Activated CD8-positive, alpha-beta memory T cell treated with anti-CD3 and anti-CD28 coated beads, Interleukin-2, amount 10 ng/mL, durations not matched to agents 7 days and 5 days (primary cell): ENCODE data around the gene ZNF32. TPM values are rescaled to one million over a fixed set of nuclear protein-coding genes. Genes with fewer than 3 reads are reported as not detected.

Source experiments
- ATAC-seq: fragments of 150-1000 bp; cut with Tn5 transposase; one replicate; pipeline ENCODE4 v1.10.0; 2021; ENCODE audit warnings: moderate library complexity
- CTCF ChIA-PET: fragments of 350-600 bp; sonication (Branson Sonifier 250); formaldehyde crosslinking; loops from one replicate; lab custom pipeline; 2021; ENCODE audit warnings: antibody characterized with exemption; lab: Charles Lee
- DNase-seq: peaks from one replicate; pipeline ENCODE4 v3.0.0-alpha.2; 2020
- H3K27ac Mint-ChIP-seq: one replicate; pipeline ENCODE4 v1.8.0; 2021; ENCODE audit warnings: mild to moderate bottlenecking, mixed read lengths
- H3K27me3 Mint-ChIP-seq: one replicate; pipeline ENCODE4 v1.8.0; 2021; ENCODE audit warnings: mixed read lengths
- H3K36me3 Mint-ChIP-seq: one replicate; pipeline ENCODE4 v1.8.0; 2021; ENCODE audit warnings: mild to moderate bottlenecking, mixed read lengths
- H3K4me1 Mint-ChIP-seq: one replicate; pipeline ENCODE4 v1.8.0; 2021; ENCODE audit warnings: mixed read lengths
- H3K4me3 Mint-ChIP-seq: one replicate; pipeline ENCODE4 v1.8.0; 2021; ENCODE audit warnings: mild to moderate bottlenecking, moderate library complexity, mixed read lengths
- H3K9me3 Mint-ChIP-seq: one replicate; pipeline ENCODE4 v1.8.0; 2022; ENCODE audit warnings: low read depth, mixed read lengths
- total RNA-seq, 2 experiments: library from RNA; stranded (reverse); gene quantifications; one replicate each; pipeline ENCODE4 v1.2.3, GENCODE V29; 2021

Gene ZNF32
- total RNA-seq, 2 experiments from 2014 or later, result 6.5 to 8.2 TPM

GRCh38 chr10:43674553-43675210 is 26.0 kb upstream of the ZNF32 start:
- ATAC-seq, result no peak
- Mint-ChIP-seq H3K27ac (no peak overlapping the region), H3K27me3 (peaks cover 32% of the 10 kb centered on the region), H3K36me3 (no peaks in the 10 kb centered on the region), H3K4me1 (no peaks in the 10 kb centered on the region), H3K4me3 (no peak overlapping the region), H3K9me3 (no peaks in the 10 kb centered on the region)
- CTCF ChIA-PET, result interaction anchor here (1.2 to 3.2 kb wide), 2 partner anchors 15 to 711 kb away, joined by 3 to 19 read pairs; partner anchors contain the start of gene CXCL12
- DNase-seq, result no peak

- peaks cover 33% of the 10 kb centered on the region for H3K27me3 Mint-ChIP-seq
- no peak overlapping the region for H3K27ac Mint-ChIP-seq
- DNase-seq, result no peak
- ATAC-seq, result no peak
- H3K36me3 Mint-ChIP-seq, result no peaks in the 10 kb centered on the region
- no peaks in the 10 kb centered on the region for H3K9me3 Mint-ChIP-seq
- CTCF ChIA-PET, result interaction anchor here (1.4 to 3.2 kb wide), 5 partner anchors 10 to 1184 kb away, joined by 4 to 19 read pairs (median 10); partner anchors contain the start of gene CXCL12
- H3K4me1 Mint-ChIP-seq, result no peaks in the 10 kb centered on the region
- H3K4me3 Mint-ChIP-seq, result no peak overlapping the region
Measured at GRCh38 chr10:43673471-43673870, 24.8 kb upstream of the ZNF32 start.

GRCh38 chr10:43671659-43672531 is 23.2 kb upstream of the ZNF32 start:
- H3K36me3 Mint-ChIP-seq, result no peaks in the 10 kb centered on the region
- H3K4me1 Mint-ChIP-seq, result no peaks in the 10 kb centered on the region
- CTCF ChIA-PET, result interaction anchor here (1.4 to 3.2 kb wide), 6 partner anchors 11 to 1186 kb away, joined by 4 to 19 read pairs (median 8); partner anchors contain the start of gene CXCL12
- no peak overlapping the region for H3K4me3 Mint-ChIP-seq
- H3K9me3 Mint-ChIP-seq, result no peaks in the 10 kb centered on the region
- peak; percentile 56 for DNase-seq
- peak; percentile 63 for ATAC-seq
- no peak overlapping the region for H3K27ac Mint-ChIP-seq
- peaks cover 36% of the 10 kb centered on the region for H3K27me3 Mint-ChIP-seq

- Mint-ChIP-seq H3K4me3 (no peak overlapping the region), H3K9me3 (no peaks in the 10 kb centered on the region), H3K36me3 (no peaks in the 10 kb centered on the region), H3K27ac (no peak overlapping the region), H3K27me3 (peaks cover 40% of the 10 kb centered on the region), H3K4me1 (no peaks in the 10 kb centered on the region)
- DNase-seq (no peak), ATAC-seq (no peak)
- CTCF ChIA-PET, result interaction anchor here (2.2 kb wide), 1 partner anchor 718 kb away, joined by 7 read pairs; no protein-coding TSS in a partner anchor
Measured at GRCh38 chr10:43669386-43669785, 20.7 kb upstream of the ZNF32 start.

GRCh38 chr10:43667761-43668386 is 19.2 kb upstream of the ZNF32 start:
- DNase-seq (no peak), ATAC-seq (no peak)
- Mint-ChIP-seq H3K4me3 (no peak overlapping the region), H3K4me1 (no peaks in the 10 kb centered on the region), H3K36me3 (no peaks in the 10 kb centered on the region), H3K9me3 (no peaks in the 10 kb centered on the region), H3K27ac (no peak overlapping the region), H3K27me3 (peaks cover 36% of the 10 kb centered on the region)
- CTCF ChIA-PET, result no interaction called here

GRCh38 chr10:43667317-43667731 is 18.6 kb upstream of the ZNF32 start:
- no peak overlapping the region for H3K27ac Mint-ChIP-seq
- H3K4me1 Mint-ChIP-seq, result no peaks in the 10 kb centered on the region
- ATAC-seq (no peak), DNase-seq (no peak)
- H3K27me3 Mint-ChIP-seq, result peaks cover 37% of the 10 kb centered on the region
- H3K9me3 Mint-ChIP-seq, result no peaks in the 10 kb centered on the region
- CTCF ChIA-PET, result no interaction called here
- no peak overlapping the region for H3K4me3 Mint-ChIP-seq
- H3K36me3 Mint-ChIP-seq, result no peaks in the 10 kb centered on the region

GRCh38 chr10:43666552-43666951 is 17.9 kb upstream of the ZNF32 start:
- peaks cover 4% of the 10 kb centered on the region for H3K9me3 Mint-ChIP-seq
- CTCF ChIA-PET, result no interaction called here
- H3K4me3 Mint-ChIP-seq, result no peak overlapping the region
- ATAC-seq (no peak), DNase-seq (no peak)
- H3K36me3 Mint-ChIP-seq, result no peaks in the 10 kb centered on the region
- H3K27me3 Mint-ChIP-seq, result peaks cover 38% of the 10 kb centered on the region
- H3K27ac Mint-ChIP-seq, result no peak overlapping the region
- no peaks in the 10 kb centered on the region for H3K4me1 Mint-ChIP-seq

- no peak overlapping the region for H3K27ac Mint-ChIP-seq
- DNase-seq (no peak), ATAC-seq (no peak)
- H3K36me3 Mint-ChIP-seq, result no peaks in the 10 kb centered on the region
- H3K4me1 Mint-ChIP-seq, result no peaks in the 10 kb centered on the region
- H3K9me3 Mint-ChIP-seq, result peaks cover 4% of the 10 kb centered on the region
- CTCF ChIA-PET, result no interaction called here
- H3K4me3 Mint-ChIP-seq, result no peak overlapping the region
- H3K27me3 Mint-ChIP-seq, result peaks cover 34% of the 10 kb centered on the region
Measured at GRCh38 chr10:43665054-43665453, 16.4 kb upstream of the ZNF32 start.

- no peak for DNase-seq
- ATAC-seq, result no peak
- Mint-ChIP-seq H3K4me1 (no peaks in the 10 kb centered on the region), H3K9me3 (peaks cover 4% of the 10 kb centered on the region), H3K27me3 (peaks cover 9% of the 10 kb centered on the region), H3K27ac (no peak overlapping the region), H3K4me3 (no peak overlapping the region), H3K36me3 (no peaks in the 10 kb centered on the region)
- CTCF ChIA-PET, result no interaction called here
Measured at GRCh38 chr10:43658227-43658626, 9.5 kb upstream of the ZNF32 start.

- no peak overlapping the region for H3K4me3 Mint-ChIP-seq
- no peaks in the 10 kb centered on the region for H3K4me1 Mint-ChIP-seq
- H3K9me3 Mint-ChIP-seq, result no peaks in the 10 kb centered on the region
- H3K36me3 Mint-ChIP-seq, result no peaks in the 10 kb centered on the region
- H3K27me3 Mint-ChIP-seq, result peaks cover 8% of the 10 kb centered on the region
- ATAC-seq (no peak), DNase-seq (no peak)
- CTCF ChIA-PET, result no interaction called here
- H3K27ac Mint-ChIP-seq, result no peak overlapping the region
Measured at GRCh38 chr10:43655311-43655710, 6.6 kb upstream of the ZNF32 start.

- no peak for ATAC-seq
- Mint-ChIP-seq H3K27ac (no peak overlapping the region), H3K4me1 (peaks cover 6% of the 10 kb centered on the region), H3K36me3 (no peaks in the 10 kb centered on the region), H3K9me3 (no peaks in the 10 kb centered on the region), H3K27me3 (peaks cover 12% of the 10 kb centered on the region), H3K4me3 (no peak overlapping the region)
- CTCF ChIA-PET, result no interaction called here
- no peak for DNase-seq
Measured at GRCh38 chr10:43653746-43654145, 5.1 kb upstream of the ZNF32 start.

- H3K4me3 Mint-ChIP-seq, result peak overlapping the region; percentile 79
- H3K4me1 Mint-ChIP-seq, result peaks cover 11% of the 10 kb centered on the region
- H3K36me3 Mint-ChIP-seq, result peaks cover 30% of the 10 kb centered on the region
- DNase-seq (no peak), ATAC-seq (no peak)
- peaks cover 9% of the 10 kb centered on the region for H3K27me3 Mint-ChIP-seq
- H3K9me3 Mint-ChIP-seq, result peaks cover 14% of the 10 kb centered on the region
- CTCF ChIA-PET, result interaction anchor here (1.3 to 1.8 kb wide), 2 partner anchors 17 to 41 kb away, joined by 3 to 7 read pairs; no protein-coding TSS in a partner anchor
- no peak overlapping the region for H3K27ac Mint-ChIP-seq
Measured at GRCh38 chr10:43649185-43649523, 473 bp upstream of the ZNF32 start.

GRCh38 chr10:43648095-43648397 is 635 bp downstream of the ZNF32 start:
- CTCF ChIA-PET, result interaction anchor here (1.0 to 1.8 kb wide), 2 partner anchors 42 to 392 kb away, joined by 3 to 7 read pairs; no protein-coding TSS in a partner anchor
- peaks cover 21% of the 10 kb centered on the region for H3K9me3 Mint-ChIP-seq
- DNase-seq (no peak), ATAC-seq (no peak)
- H3K27ac Mint-ChIP-seq, result no peak overlapping the region
- H3K4me1 Mint-ChIP-seq, result peaks cover 11% of the 10 kb centered on the region
- peak overlapping the region; percentile 79 for H3K4me3 Mint-ChIP-seq
- H3K27me3 Mint-ChIP-seq, result peaks cover 9% of the 10 kb centered on the region
- peaks cover 41% of the 10 kb centered on the region for H3K36me3 Mint-ChIP-seq
